NCI-H1092 (cell line): Measurements from ENCODE around the gene SF3B3.
"Not testable (repeated sequence)": the region's sequence is repeated elsewhere in the genome, so short reads cannot be mapped to it uniquely, and the experiment has no call there.

ENCODE experiments used
- DNase-seq: peaks from one replicate; lab custom pipeline; 2025; lab: John Stamatoyannopoulos, UW

Gene SF3B3

DNA sequence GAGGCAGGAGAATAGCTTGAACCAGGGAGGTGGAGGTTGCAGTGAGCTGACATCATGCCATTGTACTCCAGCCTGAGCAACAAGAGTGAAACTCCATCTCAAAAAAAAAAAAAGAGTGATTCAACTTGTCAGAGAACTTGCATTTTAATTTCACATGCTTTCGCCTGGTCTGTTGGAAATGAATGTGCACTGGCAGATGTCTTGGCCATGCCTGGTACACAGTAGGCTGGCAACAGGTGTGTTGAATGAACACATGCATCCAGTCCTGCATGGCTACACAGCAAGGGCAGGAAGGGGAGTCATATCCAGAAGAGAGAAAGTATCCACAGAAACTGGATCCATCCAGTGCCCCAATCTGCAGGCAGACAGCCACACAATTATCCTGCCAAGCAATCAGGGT is 11.8 kb upstream of the SF3B3 start:
- no peak for DNase-seq

DNA sequence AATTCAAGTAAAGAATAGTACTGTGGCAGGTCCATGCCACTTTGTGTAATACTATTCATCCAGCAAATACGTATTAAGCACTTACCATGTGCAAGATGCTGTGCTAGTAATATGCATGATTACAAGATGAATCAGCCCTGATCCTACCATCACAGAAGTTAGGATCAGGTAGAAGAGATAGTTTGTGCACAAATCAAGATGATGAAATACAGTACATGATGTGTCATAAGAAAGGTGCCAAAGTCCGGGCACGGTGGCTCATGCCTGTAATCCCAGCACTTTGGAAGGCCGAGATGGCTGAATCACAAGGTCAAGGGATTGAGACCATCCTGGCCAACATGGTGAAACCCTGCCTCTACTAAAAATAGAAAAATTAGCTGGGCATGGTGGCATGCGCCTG is 11.2 kb upstream of the SF3B3 start:
- no peak for DNase-seq

DNA sequence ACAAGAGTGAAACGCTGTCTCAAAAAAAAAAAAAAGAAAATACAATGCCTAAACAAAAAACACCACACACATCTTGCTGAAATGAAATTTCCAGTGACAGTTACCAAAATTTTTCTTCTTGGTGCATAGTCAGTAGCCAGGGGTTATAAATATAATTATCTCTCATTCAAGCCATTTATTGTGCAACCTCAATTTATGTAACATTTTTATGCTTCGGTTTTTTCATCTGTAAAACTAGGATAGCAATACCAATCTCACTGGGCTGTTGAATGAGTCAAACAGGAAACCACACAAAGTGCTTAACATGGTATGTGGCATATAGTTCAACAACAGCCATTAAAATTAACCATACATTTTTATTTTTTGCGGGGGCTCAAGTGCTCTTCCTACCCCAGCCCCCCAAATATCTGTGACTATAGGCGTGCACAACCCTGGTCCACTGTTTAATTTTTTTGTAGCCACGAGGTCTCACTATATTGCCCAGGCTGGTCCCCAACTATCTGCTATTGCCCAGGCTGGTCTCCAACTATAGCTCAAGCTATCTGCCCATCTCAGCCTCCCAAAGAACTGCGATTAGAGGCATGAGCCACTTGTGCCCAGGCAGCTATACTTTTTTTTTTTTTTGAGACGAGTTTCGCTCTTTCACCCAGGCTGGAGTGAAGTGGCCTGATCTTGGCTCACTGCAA is 2.9 kb upstream of the SF3B3 start:
- no peak for DNase-seq

DNA sequence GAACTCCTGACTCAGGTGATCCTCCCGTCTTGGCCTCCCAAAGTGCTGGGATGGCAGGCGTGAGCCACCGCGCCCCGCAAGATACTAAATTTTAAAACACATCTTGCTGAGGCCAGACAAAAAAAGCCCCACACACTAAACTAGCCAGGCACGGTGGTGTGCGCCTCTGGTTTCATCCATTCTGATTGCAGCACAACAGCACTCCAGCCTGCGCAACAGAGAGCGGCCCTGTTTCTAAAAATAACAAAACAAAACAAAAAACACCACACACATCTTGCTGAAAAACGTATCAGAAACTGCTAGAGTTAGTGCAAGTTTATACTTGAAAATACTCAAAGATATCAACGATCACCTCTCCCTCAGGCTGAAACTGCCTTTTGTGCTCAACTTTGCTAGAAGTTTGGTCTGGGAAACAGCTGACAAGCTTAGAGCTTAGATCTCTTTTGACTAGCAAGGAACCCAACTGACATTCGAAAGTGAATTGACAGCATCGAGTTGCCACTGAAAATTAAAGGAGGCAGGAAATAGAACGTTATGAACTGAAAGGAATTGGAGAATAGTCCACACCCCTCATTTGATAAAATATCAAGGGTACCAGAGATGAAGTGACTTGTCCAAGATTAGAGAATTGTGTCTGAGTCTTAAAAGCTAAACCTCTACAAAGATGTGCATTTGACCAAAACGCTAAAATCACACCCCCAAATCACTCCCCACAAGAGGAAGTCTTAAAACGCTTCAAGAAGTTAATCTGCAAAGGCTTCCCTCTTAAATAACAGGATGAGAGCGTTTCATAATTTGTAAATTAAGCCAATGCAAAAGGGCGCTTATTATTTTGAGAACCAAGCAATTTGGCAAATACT is 1.2 kb upstream of the SF3B3 start:
- no peak for DNase-seq

DNA sequence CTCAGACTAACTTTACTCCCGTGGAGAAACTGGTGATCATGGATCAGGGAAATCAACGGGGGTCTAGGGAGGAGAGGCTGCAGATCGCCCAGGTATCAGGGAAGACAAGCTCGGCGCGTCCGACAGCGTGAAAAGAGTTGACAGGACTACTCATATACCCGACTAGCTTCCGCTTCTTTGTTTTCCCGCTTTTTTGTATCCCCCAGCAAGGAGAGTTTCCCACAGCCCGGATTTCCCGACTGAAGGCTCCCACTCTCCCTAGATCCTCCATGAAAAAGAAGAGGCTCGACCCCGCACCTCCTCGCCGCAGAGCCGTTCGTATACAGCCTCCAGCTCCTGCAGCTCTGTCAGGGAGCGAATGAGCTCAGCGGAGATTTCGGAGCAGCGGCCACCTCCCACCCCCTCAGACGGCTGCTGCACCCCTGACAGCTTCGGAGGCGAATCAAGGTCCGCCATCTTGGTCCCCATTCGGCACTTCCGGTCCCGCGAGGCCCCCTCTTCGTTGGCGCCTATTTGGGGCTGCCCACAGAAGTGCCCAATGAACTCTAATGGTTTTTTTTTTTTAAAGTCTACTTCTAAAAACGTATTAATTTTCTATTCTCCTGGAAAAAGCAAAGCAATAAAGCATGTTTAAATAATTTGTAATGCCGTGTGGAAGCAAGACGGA is 407 bp upstream of the SF3B3 start, which contains the start of gene COG4:
COG4 (minus strand) TSS at position 479 of the 667 bp plus-strand sequence; CDS start at position 468, 11 bp downstream.
- peak; percentile 81 for DNase-seq

DNA sequence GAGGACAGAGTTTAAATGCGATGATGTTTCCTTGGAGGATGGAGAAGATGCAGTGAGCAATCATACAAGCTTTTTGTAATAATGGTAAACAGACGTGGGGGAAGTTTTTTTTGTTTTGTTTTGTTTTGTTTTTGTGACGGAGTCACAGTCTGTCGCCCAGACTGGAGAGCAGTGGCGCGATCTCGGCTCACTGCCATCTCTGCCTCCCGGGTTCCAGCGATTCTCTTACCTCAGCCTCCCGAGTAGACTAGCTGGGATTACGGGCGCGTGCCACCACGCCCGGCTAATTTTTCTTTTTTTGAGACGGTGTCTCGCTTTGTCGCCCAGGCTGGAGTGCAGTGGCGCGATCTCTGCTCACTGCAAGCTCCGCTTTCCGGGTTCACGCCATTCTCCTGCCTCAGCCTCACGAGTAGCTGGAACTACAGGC is 796 bp downstream of the SF3B3 start:
- peak; percentile 7 for DNase-seq

DNA sequence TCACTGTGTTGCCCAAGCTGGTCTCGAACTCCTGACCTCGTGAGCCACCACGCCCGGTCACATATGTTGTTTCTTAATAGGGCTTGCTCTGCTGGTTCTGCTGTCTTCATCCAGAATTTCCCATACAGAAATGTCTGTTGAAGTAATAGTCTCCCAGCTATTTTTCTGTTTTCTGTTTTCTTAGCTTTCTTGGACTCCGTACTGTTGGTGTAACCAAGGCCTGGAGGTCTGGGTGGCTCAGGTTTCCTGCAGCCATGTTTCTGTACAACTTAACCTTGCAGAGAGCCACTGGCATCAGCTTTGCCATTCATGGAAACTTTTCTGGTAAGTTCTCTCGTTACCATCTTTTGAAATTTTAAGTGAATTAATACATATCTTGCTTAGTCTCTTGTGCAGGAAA is 2.8 kb downstream of the SF3B3 start:
- no peak for DNase-seq

DNA sequence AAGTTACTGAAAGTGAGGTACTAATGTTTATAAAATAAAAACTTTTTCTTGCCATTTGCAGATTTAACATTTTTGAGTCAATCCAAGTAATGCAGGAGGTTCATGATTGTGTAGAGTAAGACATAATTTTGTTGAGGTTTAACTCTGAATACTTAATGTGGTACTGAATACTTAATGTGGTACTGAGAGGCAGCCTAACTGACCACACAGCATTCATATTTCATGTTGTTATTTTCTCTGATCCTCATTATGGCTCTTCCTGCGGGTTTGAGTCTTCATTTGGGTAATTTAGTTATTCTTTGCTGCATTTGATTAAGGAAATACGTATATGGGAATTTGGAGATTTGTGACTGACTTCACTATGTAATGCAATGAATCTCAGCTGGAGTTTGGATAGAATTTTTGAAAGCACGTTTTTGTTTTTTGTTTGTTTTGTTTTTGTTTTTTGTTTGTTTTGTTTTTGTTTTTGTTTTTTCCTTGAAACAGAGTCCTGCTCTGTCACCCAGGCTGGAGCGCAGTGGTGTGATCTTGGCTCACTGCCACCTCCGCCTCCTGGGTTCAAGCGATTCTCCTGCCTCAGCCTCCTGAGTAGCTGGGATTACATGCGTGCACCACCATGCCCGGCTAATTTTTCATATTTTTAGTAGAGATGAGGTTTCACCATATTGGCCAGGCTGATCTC is 3.8 kb downstream of the SF3B3 start:
- DNase-seq = no peak

DNA sequence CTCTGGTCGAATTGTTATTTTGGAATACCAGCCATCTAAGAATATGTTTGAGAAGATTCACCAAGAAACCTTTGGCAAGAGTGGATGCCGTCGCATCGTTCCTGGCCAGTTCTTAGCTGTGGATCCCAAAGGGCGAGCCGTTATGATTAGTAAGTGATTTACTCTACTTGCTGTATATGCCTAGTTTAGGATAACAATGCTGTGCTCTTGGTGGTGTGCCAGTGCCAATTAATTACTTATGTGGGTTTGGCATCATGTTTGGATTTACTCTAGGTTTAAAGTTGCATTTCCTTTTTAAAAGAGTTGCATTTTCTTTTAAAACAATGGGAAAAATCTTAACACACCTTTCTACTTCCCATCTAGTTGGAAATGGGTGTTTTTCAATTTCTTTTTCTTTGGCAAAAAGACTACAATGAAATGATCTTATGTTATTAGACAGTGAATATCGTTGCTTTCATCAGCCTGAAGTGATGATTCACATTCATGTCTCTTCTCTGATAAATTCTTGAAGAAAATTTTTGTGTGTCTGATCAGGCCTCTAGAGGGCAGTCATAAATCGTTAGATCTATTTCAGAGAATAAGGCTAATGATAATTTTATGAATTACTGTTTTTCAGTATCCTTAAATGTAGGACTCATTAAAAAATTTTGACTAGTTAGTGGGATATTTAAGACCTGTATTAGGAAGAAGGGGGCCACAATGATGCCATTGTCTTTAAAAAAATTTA is 5.6 kb downstream of the SF3B3 start:
- DNase-seq = no peak

DNA sequence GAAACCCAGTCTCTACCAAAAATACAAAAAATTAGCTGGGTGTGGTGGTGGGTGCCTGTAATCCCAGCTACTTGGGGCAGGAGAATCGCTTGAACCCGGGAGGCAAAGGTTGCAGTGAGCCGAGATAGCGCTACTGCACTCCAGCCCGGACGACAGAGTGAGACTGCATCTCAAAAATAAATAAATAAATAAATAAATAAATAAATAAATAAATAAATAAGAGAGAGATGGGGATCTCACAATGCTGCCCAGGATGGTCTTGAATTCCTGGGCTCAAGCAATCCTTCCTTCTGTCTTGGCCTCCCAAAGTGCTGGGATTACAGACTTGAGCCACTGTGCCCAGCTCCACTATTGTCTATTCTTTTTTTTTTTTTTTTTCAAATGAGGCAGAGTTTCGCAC is 6.3 kb downstream of the SF3B3 start:
- DNase-seq = not testable (repeated sequence)

DNA sequence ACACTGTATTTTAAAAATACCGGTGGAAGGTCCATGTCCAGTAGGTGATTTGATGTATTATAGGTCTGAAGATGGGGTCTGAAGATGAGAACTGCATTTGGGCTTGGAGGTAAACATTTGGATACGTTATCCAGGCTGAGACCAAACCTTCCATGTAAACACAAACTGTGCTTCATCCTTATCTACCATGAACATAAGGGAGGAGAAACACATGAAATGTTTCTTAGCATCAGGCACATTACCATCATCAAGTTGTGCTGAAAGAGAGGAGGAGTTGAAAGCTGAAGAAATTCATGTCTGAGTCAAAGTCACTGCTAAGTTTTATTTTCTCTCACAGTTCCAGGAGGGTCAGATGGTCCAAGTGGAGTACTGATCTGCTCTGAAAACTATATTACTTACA is 11.4 kb downstream of the SF3B3 start:
- DNase-seq = no peak

DNA sequence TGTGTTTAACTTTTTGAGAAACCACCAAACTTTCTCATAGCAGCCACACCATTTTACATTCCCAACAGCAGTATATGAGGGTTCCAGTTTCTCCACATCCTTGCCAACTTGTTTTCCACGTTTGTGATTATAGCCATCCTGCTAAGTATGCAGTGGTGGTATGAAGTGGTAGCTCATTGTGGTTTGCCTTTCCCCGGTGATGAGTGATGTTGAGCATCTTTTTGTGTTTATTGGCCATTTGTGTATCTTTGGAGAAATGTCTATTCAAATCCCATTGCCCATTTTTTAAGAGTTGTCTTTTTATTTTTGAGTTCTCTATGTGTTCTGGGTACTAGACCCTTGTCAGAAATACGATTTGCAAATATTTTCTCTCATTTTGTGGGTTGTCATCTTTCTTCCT is 17.4 kb downstream of the SF3B3 start:
- no peak for DNase-seq

DNA sequence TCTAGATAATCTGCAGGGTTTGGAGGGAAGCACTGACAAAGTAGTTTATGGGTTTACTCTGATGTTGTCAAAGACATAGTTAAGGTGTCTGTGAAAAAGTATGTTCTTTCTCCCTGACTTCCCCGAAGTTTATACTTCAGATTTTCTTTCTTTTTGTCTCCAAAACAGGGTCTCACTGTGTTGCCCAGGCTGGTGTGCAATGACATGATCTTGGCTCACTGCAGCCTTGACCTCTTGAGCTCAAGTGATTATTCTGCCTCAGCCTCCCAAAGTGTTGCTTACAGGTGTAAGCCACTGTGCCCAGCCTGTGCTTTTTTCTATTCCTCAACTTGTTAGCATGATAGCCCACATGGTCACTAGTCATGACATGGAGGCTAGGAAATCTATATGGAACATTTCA is 20.9 kb downstream of the SF3B3 start:
- DNase-seq = no peak

DNA sequence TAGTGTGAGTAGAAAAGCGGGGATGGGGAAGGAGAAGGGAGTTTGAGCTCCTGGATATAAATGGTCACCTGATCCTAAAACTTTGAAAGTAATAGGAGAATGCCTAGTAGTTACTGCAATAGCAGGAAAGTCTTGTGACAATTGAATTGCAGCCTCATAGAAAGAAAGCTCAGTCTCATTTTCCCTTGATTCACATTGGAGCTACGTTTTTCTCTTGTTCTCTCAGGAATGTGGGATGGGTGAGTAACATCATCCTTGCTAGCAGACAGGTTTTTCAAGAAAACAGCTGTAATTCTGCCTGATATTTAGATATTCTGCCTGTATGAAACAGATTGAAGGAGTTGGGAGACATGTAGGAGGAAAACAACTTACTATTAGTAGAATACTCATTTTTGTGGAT is 25.3 kb downstream of the SF3B3 start:
- no peak for DNase-seq

DNA sequence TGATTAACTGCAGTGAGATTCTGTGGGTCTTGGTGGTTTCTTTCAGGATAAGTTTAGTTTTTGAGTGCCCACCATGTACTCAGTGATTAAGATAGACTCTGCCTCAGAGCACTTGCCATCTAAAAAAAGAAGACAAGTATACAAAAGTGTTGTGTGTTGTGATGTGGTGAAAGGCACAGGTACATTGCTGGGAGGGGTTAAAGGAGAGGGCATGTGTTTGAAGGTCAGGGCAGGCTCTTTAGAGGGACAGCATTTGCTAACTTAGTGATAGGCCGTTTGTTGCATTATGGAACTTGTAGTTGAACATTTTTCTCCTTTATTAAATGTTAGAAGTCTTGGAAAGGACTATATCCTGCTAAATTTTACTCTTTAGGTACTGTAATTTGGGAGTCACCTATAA is 26.5 kb downstream of the SF3B3 start:
- no peak for DNase-seq

DNA sequence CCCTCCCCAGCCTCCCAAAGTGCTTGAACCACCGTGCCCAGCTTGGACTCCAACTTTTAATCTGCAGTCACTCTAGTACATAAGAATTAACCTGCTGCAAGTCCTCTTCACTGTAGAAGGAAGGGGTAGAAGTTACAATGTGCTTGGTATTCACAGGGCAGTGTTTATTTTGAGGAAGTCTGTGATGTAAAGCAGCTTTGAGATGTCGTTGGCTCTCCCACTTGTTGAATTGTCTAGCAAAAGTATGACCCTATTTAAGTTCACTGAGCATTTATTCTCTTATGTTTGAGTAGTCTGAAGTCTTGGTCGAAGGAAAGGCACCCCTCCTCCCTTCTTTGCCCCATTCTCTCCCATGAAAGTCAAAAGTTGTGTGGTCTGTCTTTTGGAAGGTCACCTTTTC is 28.2 kb downstream of the SF3B3 start:
- no peak for DNase-seq

DNA sequence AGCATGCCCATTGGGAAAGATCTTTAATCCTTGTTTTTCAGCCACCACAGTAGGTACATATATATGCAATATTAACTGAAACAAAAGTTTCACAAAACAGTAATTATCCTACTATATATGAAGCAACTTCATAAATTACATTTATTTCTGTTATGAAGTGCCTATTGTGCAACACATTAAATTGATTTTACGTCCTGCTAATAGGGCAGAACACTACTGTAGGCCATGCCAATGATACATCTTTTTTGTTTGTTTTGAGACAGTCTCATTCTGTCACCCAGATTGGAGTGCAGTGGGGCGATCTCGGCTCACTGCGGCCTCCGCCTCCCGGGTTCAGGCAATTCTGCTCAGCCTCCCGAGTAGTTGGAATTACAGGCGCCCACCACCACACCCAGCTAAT is 29.1 kb downstream of the SF3B3 start:
- no peak for DNase-seq

DNA sequence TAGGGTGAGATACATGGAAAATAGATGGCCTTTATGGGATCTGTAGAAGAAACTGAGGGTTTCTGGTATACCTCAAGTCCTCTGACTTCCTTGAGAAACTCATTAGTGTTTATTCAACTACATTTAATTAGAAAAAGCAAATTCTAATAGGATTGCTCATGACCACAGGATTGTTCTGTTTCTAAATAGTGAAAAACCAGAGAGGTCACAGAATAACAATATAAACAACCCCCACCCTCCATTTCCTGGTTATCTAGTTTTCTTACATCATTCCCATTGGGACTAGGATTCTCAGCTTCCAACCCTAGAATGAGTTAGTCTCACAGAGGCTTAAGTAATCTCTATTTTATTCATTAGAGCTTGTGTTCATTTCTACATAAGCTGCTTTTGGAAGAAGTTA is 30.0 kb downstream of the SF3B3 start:
- no peak for DNase-seq

DNA sequence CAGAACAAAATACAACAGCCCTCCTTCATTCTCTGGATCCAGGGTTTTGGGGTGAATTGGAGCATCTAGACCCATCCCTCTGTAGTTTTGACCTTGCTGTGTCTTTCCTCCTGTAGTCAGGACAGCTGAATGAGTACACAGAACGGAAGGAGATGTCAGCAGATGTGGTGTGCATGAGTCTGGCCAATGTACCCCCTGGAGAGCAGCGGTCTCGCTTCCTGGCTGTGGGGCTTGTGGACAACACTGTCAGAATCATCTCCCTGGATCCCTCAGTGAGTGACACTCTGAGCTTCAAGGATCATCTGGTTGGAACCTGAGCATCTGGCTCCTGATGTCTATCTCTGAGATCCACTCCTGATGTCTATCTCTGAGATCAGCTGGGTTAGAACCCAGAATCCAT is 32.4 kb downstream of the SF3B3 start:
- no peak for DNase-seq

DNA sequence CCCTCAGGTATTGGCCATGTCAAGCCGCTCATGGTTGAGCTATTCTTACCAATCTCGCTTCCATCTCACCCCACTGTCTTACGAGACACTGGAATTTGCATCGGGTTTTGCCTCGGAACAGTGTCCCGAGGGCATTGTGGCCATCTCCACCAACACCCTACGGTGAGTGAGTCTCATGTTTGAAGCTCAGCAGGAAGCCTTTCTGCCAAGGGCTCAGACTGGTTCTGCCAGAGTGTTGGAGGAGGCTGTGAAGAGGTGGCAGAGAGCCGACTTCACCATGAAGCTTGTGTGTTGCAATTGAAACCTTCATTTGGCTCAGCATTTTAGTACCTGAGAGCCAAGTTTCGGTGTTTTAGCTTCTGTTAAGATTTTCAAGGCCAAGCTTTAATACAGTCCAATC is 38.0 kb downstream of the SF3B3 start:
- no peak for DNase-seq

DNA sequence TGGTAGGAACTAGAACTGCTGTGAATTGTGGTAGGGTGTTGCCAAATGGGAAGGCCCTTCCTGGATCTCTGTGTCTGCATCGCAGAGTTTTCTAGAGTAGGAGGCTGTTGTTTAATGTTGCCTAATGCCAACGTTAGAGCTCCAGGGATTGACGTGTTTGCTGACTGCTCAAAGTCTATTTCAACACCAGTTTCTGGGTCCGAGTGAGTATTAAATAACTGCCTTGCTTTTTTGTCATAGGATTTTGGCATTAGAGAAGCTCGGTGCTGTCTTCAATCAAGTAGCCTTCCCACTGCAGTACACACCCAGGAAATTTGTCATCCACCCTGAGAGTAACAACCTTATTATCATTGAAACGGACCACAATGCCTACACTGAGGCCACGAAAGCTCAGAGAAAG is 40.0 kb downstream of the SF3B3 start:
- no peak for DNase-seq

DNA sequence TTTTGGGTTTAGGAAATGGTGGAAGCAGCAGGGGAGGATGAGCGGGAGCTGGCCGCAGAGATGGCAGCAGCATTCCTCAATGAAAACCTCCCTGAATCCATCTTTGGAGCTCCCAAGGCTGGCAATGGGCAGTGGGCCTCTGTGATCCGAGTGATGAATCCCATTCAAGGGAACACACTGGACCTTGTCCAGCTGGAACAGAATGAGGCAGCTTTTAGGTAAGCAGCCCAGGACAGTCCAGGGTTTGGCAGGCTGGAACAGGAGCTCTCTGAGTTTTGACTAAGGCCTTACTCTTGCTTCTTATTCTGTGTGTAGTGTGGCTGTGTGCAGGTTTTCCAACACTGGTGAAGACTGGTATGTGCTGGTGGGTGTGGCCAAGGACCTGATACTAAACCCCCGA is 41.4 kb downstream of the SF3B3 start:
- no peak for DNase-seq
